Fibroblast of lung (primary cell): ENCODE results near the gene PDSS2. TPM values are rescaled to one million over a fixed set of nuclear protein-coding genes. Genes with fewer than 3 reads are reported as not detected.
"Not testable (repeated sequence)": the region's sequence is repeated elsewhere in the genome, so short reads cannot be mapped to it uniquely, and the experiment has no call there.

Experiments
- DNase-seq, 2 donors: peaks; one replicate each; pipeline versions ENCODE4 v3.0.0 to v3.0.0-alpha.2; 2010; ENCODE audit warnings: low read depth in 2 of 2
- H2AFZ ChIP-seq: 2 replicates; pipeline ENCODE4 v1.5.1; 2012; ENCODE audit warnings: low read length, control low read depth, inconsistent platforms
- H3K27ac ChIP-seq: 2 replicates; pipeline ENCODE4 v1.5.1; 2011; ENCODE audit warnings: low read length, control low read depth; ENCODE audit not compliant: insufficient read depth
- H3K27me3 ChIP-seq: 2 replicates; pipeline ENCODE4 v1.5.1; 2011; ENCODE audit warnings: mild to moderate bottlenecking, low read length; ENCODE audit not compliant: control insufficient read depth, insufficient read depth
- H3K36me3 ChIP-seq: 2 replicates; pipeline ENCODE4 v1.5.1; 2011; ENCODE audit warnings: low read length; ENCODE audit not compliant: control insufficient read depth, insufficient read depth
- H3K4me1 ChIP-seq: 2 replicates; pipeline ENCODE4 v1.5.1; 2011; ENCODE audit warnings: low read length; ENCODE audit not compliant: control insufficient read depth, insufficient read depth; ENCODE audit errors: extremely low read depth
- H3K4me2 ChIP-seq: 2 replicates; pipeline ENCODE4 v1.5.1; 2011; ENCODE audit warnings: low read length, control low read depth; ENCODE audit not compliant: insufficient read depth; ENCODE audit errors: extremely low read depth
- H3K4me3 ChIP-seq, 4 experiments: fragments of 200-600 bp in 1 of 4; sonication (generic) in 1 of 4; replicated peaks in 1 of 4; 2 replicates each; pipeline ENCODE4 v1.5.1; 2011 to 2016; ENCODE audit warnings: low read length in 4 of 4, low read depth in 3 of 4, mild to moderate bottlenecking in 3 of 4, control low read depth in 2 of 4, inconsistent platforms in 1 of 4, mixed read lengths in 1 of 4; ENCODE audit not compliant: insufficient read depth in 1 of 4; ENCODE audit errors: control extremely low read depth in 1 of 4
- H3K79me2 ChIP-seq: 2 replicates; pipeline ENCODE4 v1.5.1; 2012; ENCODE audit warnings: mild to moderate bottlenecking, low read length, inconsistent platforms; ENCODE audit not compliant: control insufficient read depth, insufficient read depth
- H3K9ac ChIP-seq: 2 replicates; pipeline ENCODE4 v1.5.1; 2011; ENCODE audit warnings: mild to moderate bottlenecking, low read length, control low read depth; ENCODE audit not compliant: insufficient read depth
- H3K9me3 ChIP-seq: 2 replicates; pipeline ENCODE4 v1.5.1; 2012; ENCODE audit warnings: low read depth, low read length; ENCODE audit not compliant: control insufficient read depth, insufficient read depth
- H4K20me1 ChIP-seq: 2 replicates; pipeline ENCODE4 v1.5.1; 2011; ENCODE audit warnings: low read length; ENCODE audit not compliant: control insufficient read depth, insufficient read depth; ENCODE audit errors: extremely low read depth
- CTCF ChIP-seq, 2 donors: IDR thresholded peaks in 1 of 2; conservative IDR thresholded peaks in 1 of 2; 1 replicate in 1 of 2; 2 replicates in 1 of 2; pipeline ENCODE4 v1.5.1; 2011 to 2012; ENCODE audit warnings: low read length in 2 of 2, control low read depth in 1 of 2, inconsistent platforms in 1 of 2, low read depth in 1 of 2, mild to moderate bottlenecking in 1 of 2
- EZH2 ChIP-seq: IDR thresholded peaks from 2 replicates; pipeline ENCODE4 v1.5.1; 2012; ENCODE audit warnings: low read length, control low read depth, mild to moderate bottlenecking; ENCODE audit errors: missing control alignments
- polyA plus RNA-seq, 2 donors: library from polyadenylated mRNA; depleted of rRNA in 1 of 2; stranded (reverse) in 1 of 2; unstranded in 1 of 2; fragments of >200 nt; gene quantifications; 2 replicates each; pipeline ENCODE4 v1.2.1, GENCODE V29; 2011 to 2012; ENCODE audit warnings: missing spikeins in 1 of 2
- total RNA-seq: library from RNA; depleted of rRNA; stranded (reverse); fragments of >200 nt; gene quantifications from 2 replicates; pipeline ENCODE4 v1.2.1, GENCODE V29; 2014

Gene PDSS2
- total and polyA plus RNA-seq, 2 donors (not counting 1 experiment from before 2014, with no cell fraction given), result 12.1 to 13.8 TPM

- H4K20me1 ChIP-seq, result no peaks in the 10 kb centered on the region
- no peak overlapping the region for H3K4me2 ChIP-seq
- TF ChIP-seq EZH2 (no peak), CTCF (conservative IDR thresholded peaks at IDR 0.05 in 1 of 2, IDR thresholded peaks at IDR 0.05 in 1 of 2; ENCODE audit: low read depth in 1 of 2, low read length in 2 of 2) (no peak)
Observed at GRCh38 chr6:107121266-107121665, 338.1 kb downstream of the PDSS2 start.

GRCh38 chr6:107120404-107120803 is 339.0 kb downstream of the PDSS2 start:
- TF ChIP-seq EZH2, result no peak
- TF ChIP-seq CTCF (conservative IDR thresholded peaks at IDR 0.05 in 1 of 2, IDR thresholded peaks at IDR 0.05 in 1 of 2; ENCODE audit: low read depth in 1 of 2, low read length in 2 of 2), result no peak
- H3K4me3 ChIP-seq, result no peak overlapping the region
- H3K79me2 ChIP-seq, result no peaks in the 10 kb centered on the region
- no peaks in the 10 kb centered on the region for H3K9me3 ChIP-seq
- H2AFZ ChIP-seq, result no peak overlapping the region
- H4K20me1 ChIP-seq, result no peaks in the 10 kb centered on the region
- no peak overlapping the region for H3K9ac ChIP-seq
- no peak for DNase-seq
- H3K4me2 ChIP-seq, result no peak overlapping the region
- no peaks in the 10 kb centered on the region for H3K36me3 ChIP-seq
- no peaks in the 10 kb centered on the region for H3K4me1 ChIP-seq
- H3K27ac ChIP-seq, result no peak overlapping the region
- H3K27me3 ChIP-seq, result no peaks in the 10 kb centered on the region

More at GRCh38 chr6:107121266-107121665, 338.1 kb downstream of the PDSS2 start:
- no peaks in the 10 kb centered on the region for H3K36me3 ChIP-seq
- H3K9me3 ChIP-seq, result no peaks in the 10 kb centered on the region
- H3K9ac ChIP-seq, result no peak overlapping the region
- H2AFZ ChIP-seq, result no peak overlapping the region
- no peaks in the 10 kb centered on the region for H3K79me2 ChIP-seq
- DNase-seq, result no peak
- H3K27me3 ChIP-seq, result no peaks in the 10 kb centered on the region
- no peaks in the 10 kb centered on the region for H3K4me1 ChIP-seq
- H3K4me3 ChIP-seq, result no peak overlapping the region
- H3K27ac ChIP-seq, result no peak overlapping the region

GRCh38 chr6:107118976-107119375 is 340.4 kb downstream of the PDSS2 start:
- TF ChIP-seq CTCF (conservative IDR thresholded peaks at IDR 0.05 in 1 of 2, IDR thresholded peaks at IDR 0.05 in 1 of 2; ENCODE audit: low read depth in 1 of 2, low read length in 2 of 2) (no peak), EZH2 (no peak)
- Histone ChIP-seq H3K9ac (no peak overlapping the region), H3K27ac (no peak overlapping the region), H4K20me1 (no peaks in the 10 kb centered on the region), H3K4me1 (no peaks in the 10 kb centered on the region), H2AFZ (no peak overlapping the region), H3K27me3 (no peaks in the 10 kb centered on the region), H3K79me2 (no peaks in the 10 kb centered on the region), H3K4me2 (no peak overlapping the region), H3K4me3 (no peak overlapping the region), H3K9me3 (no peaks in the 10 kb centered on the region), H3K36me3 (no peaks in the 10 kb centered on the region)
- DNase-seq, result no peak

- H3K36me3 ChIP-seq, H3K9me3 ChIP-seq, H3K9ac ChIP-seq, H3K4me3 ChIP-seq, H3K4me2 ChIP-seq, H3K4me1 ChIP-seq, H3K79me2 ChIP-seq, H3K27ac ChIP-seq, H3K27me3 ChIP-seq, H2AFZ ChIP-seq, H4K20me1 ChIP-seq, DNase-seq: not testable (repeated sequence)
Observed at GRCh38 chr6:107118540-107118939, 340.8 kb downstream of the PDSS2 start.
